Mucosa of gallbladder (tissue), 1 donor: Measurements from ENCODE around the gene C6orf15. TPM values are rescaled to one million over a fixed set of nuclear protein-coding genes. Genes with fewer than 3 reads are reported as not detected.

Experiments
- DNase-seq: peaks from one replicate; pipeline ENCODE4 v3.0.0-alpha.2; 2020; ENCODE audit warnings: low spot score
- total RNA-seq: library from RNA; stranded (reverse); gene quantifications from one replicate; pipeline ENCODE4 v1.2.1, GENCODE V29; 2021
- donor health status: DM: no; HTN: no; CAD: no.

The C6orf15 gene
- total RNA-seq, 1 donor from 2014 or later, result not detected

- DNase-seq, result no peak
Observed at GRCh38 chr6:31130751-31131150, 18.4 kb upstream of the C6orf15 start.

GRCh38 chr6:31129130-31129529 lies 16.8 kb upstream of the C6orf15 start:
- DNase-seq, result no peak

- peak; percentile 69 for DNase-seq
Observed at GRCh38 chr6:31128093-31128676, 15.8 kb upstream of the C6orf15 start.

- DNase-seq, result no peak
Observed at GRCh38 chr6:31126396-31127175, 14.2 kb upstream of the C6orf15 start.

GRCh38 chr6:31125586-31126363 lies 13.4 kb upstream of the C6orf15 start:
- DNase-seq, result no peak

GRCh38 chr6:31125162-31125561 lies 12.8 kb upstream of the C6orf15 start:
- peak; percentile 73 for DNase-seq

GRCh38 chr6:31122791-31123706 lies 10.7 kb upstream of the C6orf15 start:
- peak; percentile 86 for DNase-seq

GRCh38 chr6:31121131-31121790 lies 8.9 kb upstream of the C6orf15 start:
- DNase-seq, result no peak

GRCh38 chr6:31120151-31120915 lies 8.0 kb upstream of the C6orf15 start, which contains the start of gene CDSN:
Gene CDSN, minus strand, starts transcription at chr6:31120446. Its CDS starts 27 bp downstream, at chr6:31120419.
- DNase-seq, result no peak

- no peak for DNase-seq
Observed at GRCh38 chr6:31118178-31118577, 5.8 kb upstream of the C6orf15 start.

- no peak for DNase-seq
Observed at GRCh38 chr6:31116661-31117385, 4.4 kb upstream of the C6orf15 start.

- no peak for DNase-seq
Observed at GRCh38 chr6:31115941-31116560, 3.7 kb upstream of the C6orf15 start.

- peak; percentile 31 for DNase-seq
Observed at GRCh38 chr6:31114970-31115849, 2.8 kb upstream of the C6orf15 start.

GRCh38 chr6:31114541-31114878 lies 2.1 kb upstream of the C6orf15 start, which contains the start of gene PSORS1C1:
Gene PSORS1C1, plus strand, starts transcription at chr6:31114800. Its CDS starts 14,833 bp downstream, at chr6:31129633.
- DNase-seq, result peak; percentile 85

GRCh38 chr6:31113861-31114540 lies 1.6 kb upstream of the C6orf15 start:
- DNase-seq, result no peak

GRCh38 chr6:31111712-31112111 lies 663 bp downstream of the C6orf15 start:
- DNase-seq, result no peak

- no peak for DNase-seq
Observed at GRCh38 chr6:31110825-31111582, 1.4 kb downstream of the C6orf15 start.
